Measurements from ENCODE around the gene SURF6. TPM values are rescaled to one million over a fixed set of nuclear protein-coding genes. Genes with fewer than 3 reads are reported as not detected.

SURF6 gene
- 23.5 TPM for polyA plus RNA-seq (2013, experiment 1 of 4)
- polyA plus RNA-seq (2013, experiment 2 of 4), result 22.9 TPM
- 19.8 TPM for polyA plus RNA-seq (2013, experiment 3 of 4)
- polyA plus RNA-seq (2013, experiment 4 of 4), result 23.5 TPM

DNA sequence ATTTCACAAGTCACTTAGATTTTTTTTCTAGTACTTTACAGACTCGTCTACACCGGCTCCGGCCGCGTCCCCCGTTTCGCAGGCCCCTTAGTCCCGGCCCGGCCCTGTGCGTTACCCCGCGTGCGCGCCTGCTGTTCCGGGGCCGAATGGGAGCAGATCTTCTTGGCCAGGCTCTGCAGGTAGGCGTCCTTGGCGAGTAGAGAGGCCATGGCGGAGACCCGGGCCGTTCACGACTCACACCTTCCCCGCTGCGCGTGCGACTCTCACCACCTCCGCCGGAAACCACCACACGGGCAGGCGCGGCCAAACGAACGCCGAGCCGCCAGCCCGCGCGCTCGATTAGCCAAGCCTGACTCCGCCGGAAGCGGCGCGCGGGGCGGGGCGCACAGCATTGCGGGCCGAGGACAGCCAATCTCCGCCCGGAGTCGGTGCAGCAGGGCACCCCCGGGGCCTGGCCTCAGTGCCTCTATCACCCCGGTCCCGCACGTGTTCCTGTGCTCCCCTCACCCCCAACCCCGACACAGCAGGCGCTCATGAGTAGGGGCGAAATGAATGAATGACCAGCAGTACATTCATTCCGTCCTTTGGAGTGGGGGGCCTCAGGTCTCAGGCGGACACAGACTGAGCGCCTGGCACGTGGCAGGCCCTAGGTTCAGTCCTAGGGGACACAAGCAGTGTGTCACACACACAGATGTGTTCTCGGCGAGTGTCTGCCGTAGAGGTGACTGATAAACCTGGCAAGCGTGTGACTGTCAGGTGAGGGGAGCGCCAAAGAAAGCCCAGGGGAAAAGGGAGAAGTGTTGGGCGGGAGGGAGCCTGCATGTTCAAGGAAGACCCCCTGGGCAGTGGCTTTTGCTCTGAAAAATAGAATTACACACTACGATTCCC, at the start of gene SURF6:
Gene SURF6 (minus strand): TSS at position 265 of the 888 bp plus-strand sequence. CDS start 56 bp downstream, at position 209.
- H3K36me3 ChIP-seq (ENCODE audit: control insufficient read depth, insufficient read depth, low read length), result peaks cover 41% of the 10 kb centered on the region
- no peaks in the 10 kb centered on the region for H3K9me3 ChIP-seq (ENCODE audit: control insufficient read depth, low read length)
- peaks cover 11% of the 10 kb centered on the region for H3K4me1 ChIP-seq (ENCODE audit: control insufficient read depth, insufficient read depth, low read length)
- H3K27ac ChIP-seq (ENCODE audit: insufficient read depth, low read depth, low read length, poor library complexity, severe bottlenecking), result no peak within 1 kb of the TSS
- H3K27me3 ChIP-seq (ENCODE audit: control insufficient read depth, insufficient read depth, low read length, poor library complexity, severe bottlenecking), result no peaks in the 10 kb centered on the region
- 7% methylated on average over 70 of the region's 70 CpGs for WGBS, 2 experiments
- peak within 1 kb of the TSS; percentile 83 for H3K4me3 ChIP-seq (ENCODE audit: insufficient read depth, low read depth, low read length)

DNA sequence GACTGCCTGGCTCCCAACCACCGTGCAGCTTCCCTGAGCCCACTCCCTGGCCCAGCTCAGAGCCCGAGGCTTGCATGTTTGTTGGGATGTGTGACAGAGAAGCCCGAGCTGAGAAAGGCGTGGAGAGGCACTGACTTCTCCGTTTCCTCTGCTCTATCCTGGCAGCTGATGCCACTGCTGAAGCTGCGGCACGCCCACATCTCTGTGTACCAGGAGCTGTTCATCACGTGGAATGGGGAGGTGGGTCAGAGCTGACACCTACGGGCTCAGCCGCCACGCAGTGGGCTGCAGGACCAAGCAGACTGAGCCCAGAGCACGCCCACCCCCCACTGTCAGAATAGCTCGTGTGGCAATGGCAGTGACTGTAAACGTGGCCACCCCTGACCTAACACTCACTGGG, 49.5 kb upstream of the SURF6 start:
- no peak overlapping the region for H3K4me3 ChIP-seq (ENCODE audit: insufficient read depth, low read depth, low read length)
- H3K27ac ChIP-seq (ENCODE audit: insufficient read depth, low read depth, low read length, poor library complexity, severe bottlenecking), result no peak overlapping the region
- H3K27me3 ChIP-seq (ENCODE audit: control insufficient read depth, insufficient read depth, low read length, poor library complexity, severe bottlenecking), result no peaks in the 10 kb centered on the region
- WGBS, 2 experiments, result 87 to 88% methylated on average over 14 of the region's 14 CpGs
- no peaks in the 10 kb centered on the region for H3K36me3 ChIP-seq (ENCODE audit: control insufficient read depth, insufficient read depth, low read length)
- H3K4me1 ChIP-seq (ENCODE audit: control insufficient read depth, insufficient read depth, low read length), result no peaks in the 10 kb centered on the region
- H3K9me3 ChIP-seq (ENCODE audit: control insufficient read depth, low read length), result no peaks in the 10 kb centered on the region

GRCh38 chr9:133384736-133385321, 48.8 kb upstream of the SURF6 start:
- no peaks in the 10 kb centered on the region for H3K4me1 ChIP-seq (ENCODE audit: control insufficient read depth, insufficient read depth, low read length)
- WGBS, 2 experiments, result 94% methylated on average over 17 of the region's 17 CpGs
- no peaks in the 10 kb centered on the region for H3K36me3 ChIP-seq (ENCODE audit: control insufficient read depth, insufficient read depth, low read length)
- no peak overlapping the region for H3K27ac ChIP-seq (ENCODE audit: insufficient read depth, low read depth, low read length, poor library complexity, severe bottlenecking)
- H3K4me3 ChIP-seq (ENCODE audit: insufficient read depth, low read depth, low read length), result no peak overlapping the region
- H3K9me3 ChIP-seq (ENCODE audit: control insufficient read depth, low read length), result no peaks in the 10 kb centered on the region
- H3K27me3 ChIP-seq (ENCODE audit: control insufficient read depth, insufficient read depth, low read length, poor library complexity, severe bottlenecking), result no peaks in the 10 kb centered on the region

DNA sequence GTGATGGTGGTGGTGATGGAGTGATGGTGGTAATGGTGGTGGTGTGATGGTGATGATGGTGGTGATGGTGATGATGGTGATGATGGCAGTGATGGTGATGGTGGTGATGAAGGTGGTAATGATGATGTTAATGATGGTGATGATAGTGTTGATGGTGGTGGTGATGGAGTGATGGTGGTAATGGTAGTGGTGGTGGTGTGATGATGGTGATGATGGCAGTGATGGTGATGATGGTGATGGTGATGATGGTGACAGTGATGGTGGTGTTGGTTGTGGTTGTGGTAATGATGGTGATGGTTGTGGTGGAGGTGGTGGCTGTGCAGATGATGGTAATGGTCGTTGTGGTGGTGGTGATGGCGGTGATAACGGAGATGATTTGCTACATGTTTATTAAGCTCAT, 47.5 kb upstream of the SURF6 start:
- Histone ChIP-seq H3K27ac (ENCODE audit: insufficient read depth, low read depth, low read length, poor library complexity, severe bottlenecking) (no peak overlapping the region), H3K27me3 (ENCODE audit: control insufficient read depth, insufficient read depth, low read length, poor library complexity, severe bottlenecking) (no peaks in the 10 kb centered on the region), H3K4me1 (ENCODE audit: control insufficient read depth, insufficient read depth, low read length) (no peaks in the 10 kb centered on the region), H3K36me3 (ENCODE audit: control insufficient read depth, insufficient read depth, low read length) (no peaks in the 10 kb centered on the region), H3K9me3 (ENCODE audit: control insufficient read depth, low read length) (no peaks in the 10 kb centered on the region), H3K4me3 (ENCODE audit: insufficient read depth, low read depth, low read length) (no peak overlapping the region)
- WGBS, 2 experiments, result 93 to 94% methylated on average over 3 of the region's 3 CpGs

GRCh38 chr9:133382507-133383141, 46.6 kb upstream of the SURF6 start:
- no peak overlapping the region for H3K27ac ChIP-seq (ENCODE audit: insufficient read depth, low read depth, low read length, poor library complexity, severe bottlenecking)
- no peaks in the 10 kb centered on the region for H3K36me3 ChIP-seq (ENCODE audit: control insufficient read depth, insufficient read depth, low read length)
- H3K27me3 ChIP-seq (ENCODE audit: control insufficient read depth, insufficient read depth, low read length, poor library complexity, severe bottlenecking), result no peaks in the 10 kb centered on the region
- no peak overlapping the region for H3K4me3 ChIP-seq (ENCODE audit: insufficient read depth, low read depth, low read length)
- H3K4me1 ChIP-seq (ENCODE audit: control insufficient read depth, insufficient read depth, low read length), result no peaks in the 10 kb centered on the region
- WGBS, 2 experiments, result 89% methylated on average over 4 of the region's 4 CpGs
- no peaks in the 10 kb centered on the region for H3K9me3 ChIP-seq (ENCODE audit: control insufficient read depth, low read length)

DNA sequence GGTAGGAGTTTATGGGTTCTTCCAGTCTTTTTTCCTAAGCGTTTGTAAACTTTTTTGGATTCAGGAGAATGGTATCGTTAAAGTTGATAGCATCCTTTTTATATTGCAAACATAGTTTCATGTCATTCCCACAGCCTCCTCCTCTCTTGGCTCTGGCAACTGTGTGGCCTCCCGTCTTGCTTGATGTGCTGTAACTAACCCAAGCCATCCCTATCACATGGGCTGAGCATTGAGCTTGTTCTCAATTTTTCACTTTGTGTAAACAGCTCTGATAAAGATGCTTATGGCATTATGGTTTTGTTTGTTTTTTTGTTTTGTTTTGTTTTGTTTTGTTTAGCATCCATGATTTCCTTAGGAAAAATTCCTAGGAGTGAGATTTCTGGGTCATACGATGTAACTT, 44.7 kb upstream of the SURF6 start:
- Histone ChIP-seq H3K27me3 (ENCODE audit: control insufficient read depth, insufficient read depth, low read length, poor library complexity, severe bottlenecking) (no peaks in the 10 kb centered on the region), H3K4me1 (ENCODE audit: control insufficient read depth, insufficient read depth, low read length) (no peaks in the 10 kb centered on the region), H3K9me3 (ENCODE audit: control insufficient read depth, low read length) (no peaks in the 10 kb centered on the region), H3K4me3 (ENCODE audit: insufficient read depth, low read depth, low read length) (no peak overlapping the region), H3K36me3 (ENCODE audit: control insufficient read depth, insufficient read depth, low read length) (no peaks in the 10 kb centered on the region), H3K27ac (ENCODE audit: insufficient read depth, low read depth, low read length, poor library complexity, severe bottlenecking) (no peak overlapping the region)
- 91 to 95% methylated on average over 4 of the region's 4 CpGs for WGBS, 2 experiments

DNA sequence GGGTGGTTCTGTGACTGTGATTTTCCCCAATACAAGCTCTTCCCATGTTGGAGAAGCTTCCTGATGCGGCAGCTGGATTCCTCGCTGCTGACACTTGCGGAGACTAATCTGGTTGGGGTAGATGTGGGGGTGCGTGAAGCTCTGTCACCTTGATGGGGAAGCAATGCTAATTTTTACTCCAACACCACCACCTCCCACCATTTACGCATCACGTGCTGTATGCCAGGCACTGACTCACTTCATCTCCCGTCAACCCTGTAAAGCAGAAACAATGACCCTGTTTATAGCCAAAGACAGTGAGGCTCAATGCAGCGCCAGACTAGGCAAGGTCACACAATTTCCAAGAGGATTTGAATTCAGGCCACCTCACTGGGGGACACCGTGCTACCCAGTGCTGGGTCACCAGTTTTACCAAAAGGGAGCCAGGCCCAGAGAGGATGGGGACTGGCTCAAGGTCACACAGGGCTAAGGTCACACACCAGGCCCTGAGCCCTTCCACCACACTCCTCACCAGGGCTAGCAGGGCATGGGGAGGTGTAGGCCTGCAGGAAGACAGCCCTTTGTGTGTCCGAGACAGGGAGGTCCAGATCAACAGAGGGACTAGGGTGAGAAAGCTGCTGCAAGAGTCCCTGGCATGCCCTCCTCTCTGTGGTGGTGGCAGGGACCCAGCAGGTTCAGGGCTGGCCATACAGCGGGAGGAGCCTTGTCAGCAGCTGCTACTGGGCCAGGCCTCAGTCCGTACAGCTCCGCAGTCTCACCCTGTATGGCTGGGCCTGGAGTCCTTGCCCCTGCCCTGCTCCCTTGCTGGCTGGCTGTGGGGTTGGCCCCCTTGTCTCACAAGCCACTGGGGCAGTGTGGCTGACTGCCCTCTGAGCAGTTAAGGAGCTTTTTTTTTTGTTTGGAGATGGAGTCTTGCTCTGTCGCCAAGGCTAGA, 43.4 kb upstream of the SURF6 start:
- no peaks in the 10 kb centered on the region for H3K9me3 ChIP-seq (ENCODE audit: control insufficient read depth, low read length)
- WGBS, 2 experiments, result 90 to 91% methylated on average over 11 to 14 of the region's 14 CpGs

DNA sequence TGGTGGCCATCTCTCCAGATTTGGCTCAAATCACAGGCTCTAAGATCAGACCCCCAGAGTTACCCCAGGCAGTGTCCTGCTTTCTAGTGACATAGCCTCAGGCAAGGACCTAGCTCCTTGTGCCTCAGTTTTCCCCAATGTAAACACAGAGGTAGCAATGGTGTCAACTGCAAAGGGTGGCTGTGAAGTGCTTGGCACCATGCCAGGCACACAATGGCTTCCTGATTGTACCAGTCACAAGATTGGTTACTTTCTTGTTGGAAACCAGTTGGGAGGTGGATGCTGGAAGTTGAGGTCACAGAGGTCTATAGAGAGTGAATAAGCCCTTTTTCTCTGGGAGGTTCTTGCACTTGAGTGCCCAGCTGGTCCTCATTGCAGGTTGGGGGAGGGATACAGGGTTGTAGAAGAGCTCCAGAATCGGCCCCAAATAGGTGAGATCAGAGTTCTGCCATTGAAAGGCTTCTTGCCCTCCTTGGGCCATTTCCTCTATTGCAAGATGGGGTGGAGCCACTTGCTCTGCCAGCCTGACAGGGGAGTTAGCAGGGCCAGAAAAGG, 42.5 kb upstream of the SURF6 start:
- no peaks in the 10 kb centered on the region for H3K36me3 ChIP-seq (ENCODE audit: control insufficient read depth, insufficient read depth, low read length)
- H3K4me3 ChIP-seq (ENCODE audit: insufficient read depth, low read depth, low read length), result no peak overlapping the region
- no peaks in the 10 kb centered on the region for H3K4me1 ChIP-seq (ENCODE audit: control insufficient read depth, insufficient read depth, low read length)
- 88 to 91% methylated on average over 1 of the region's 1 CpG for WGBS, 2 experiments
- no peaks in the 10 kb centered on the region for H3K9me3 ChIP-seq (ENCODE audit: control insufficient read depth, low read length)
- H3K27ac ChIP-seq (ENCODE audit: insufficient read depth, low read depth, low read length, poor library complexity, severe bottlenecking), result no peak overlapping the region
- no peaks in the 10 kb centered on the region for H3K27me3 ChIP-seq (ENCODE audit: control insufficient read depth, insufficient read depth, low read length, poor library complexity, severe bottlenecking)

More for the DNA sequence above, 43.4 kb upstream of the SURF6 start:
- H3K4me1 ChIP-seq (ENCODE audit: control insufficient read depth, insufficient read depth, low read length), result no peaks in the 10 kb centered on the region
- no peak overlapping the region for H3K4me3 ChIP-seq (ENCODE audit: insufficient read depth, low read depth, low read length)
- no peak overlapping the region for H3K27ac ChIP-seq (ENCODE audit: insufficient read depth, low read depth, low read length, poor library complexity, severe bottlenecking)
- H3K27me3 ChIP-seq (ENCODE audit: control insufficient read depth, insufficient read depth, low read length, poor library complexity, severe bottlenecking), result no peaks in the 10 kb centered on the region
- no peaks in the 10 kb centered on the region for H3K36me3 ChIP-seq (ENCODE audit: control insufficient read depth, insufficient read depth, low read length)

GRCh38 chr9:133377721-133378216, 41.8 kb upstream of the SURF6 start:
- H3K4me1 ChIP-seq (ENCODE audit: control insufficient read depth, insufficient read depth, low read length), result no peaks in the 10 kb centered on the region
- H3K36me3 ChIP-seq (ENCODE audit: control insufficient read depth, insufficient read depth, low read length), result no peaks in the 10 kb centered on the region
- no peaks in the 10 kb centered on the region for H3K9me3 ChIP-seq (ENCODE audit: control insufficient read depth, low read length)
- WGBS, 2 experiments, result 43% methylated on average over 5 of the region's 6 CpGs
- no peaks in the 10 kb centered on the region for H3K27me3 ChIP-seq (ENCODE audit: control insufficient read depth, insufficient read depth, low read length, poor library complexity, severe bottlenecking)
- no peak overlapping the region for H3K4me3 ChIP-seq (ENCODE audit: insufficient read depth, low read depth, low read length)
- H3K27ac ChIP-seq (ENCODE audit: insufficient read depth, low read depth, low read length, poor library complexity, severe bottlenecking), result no peak overlapping the region
